ENCODE results near the gene MAP3K9.

DNA sequence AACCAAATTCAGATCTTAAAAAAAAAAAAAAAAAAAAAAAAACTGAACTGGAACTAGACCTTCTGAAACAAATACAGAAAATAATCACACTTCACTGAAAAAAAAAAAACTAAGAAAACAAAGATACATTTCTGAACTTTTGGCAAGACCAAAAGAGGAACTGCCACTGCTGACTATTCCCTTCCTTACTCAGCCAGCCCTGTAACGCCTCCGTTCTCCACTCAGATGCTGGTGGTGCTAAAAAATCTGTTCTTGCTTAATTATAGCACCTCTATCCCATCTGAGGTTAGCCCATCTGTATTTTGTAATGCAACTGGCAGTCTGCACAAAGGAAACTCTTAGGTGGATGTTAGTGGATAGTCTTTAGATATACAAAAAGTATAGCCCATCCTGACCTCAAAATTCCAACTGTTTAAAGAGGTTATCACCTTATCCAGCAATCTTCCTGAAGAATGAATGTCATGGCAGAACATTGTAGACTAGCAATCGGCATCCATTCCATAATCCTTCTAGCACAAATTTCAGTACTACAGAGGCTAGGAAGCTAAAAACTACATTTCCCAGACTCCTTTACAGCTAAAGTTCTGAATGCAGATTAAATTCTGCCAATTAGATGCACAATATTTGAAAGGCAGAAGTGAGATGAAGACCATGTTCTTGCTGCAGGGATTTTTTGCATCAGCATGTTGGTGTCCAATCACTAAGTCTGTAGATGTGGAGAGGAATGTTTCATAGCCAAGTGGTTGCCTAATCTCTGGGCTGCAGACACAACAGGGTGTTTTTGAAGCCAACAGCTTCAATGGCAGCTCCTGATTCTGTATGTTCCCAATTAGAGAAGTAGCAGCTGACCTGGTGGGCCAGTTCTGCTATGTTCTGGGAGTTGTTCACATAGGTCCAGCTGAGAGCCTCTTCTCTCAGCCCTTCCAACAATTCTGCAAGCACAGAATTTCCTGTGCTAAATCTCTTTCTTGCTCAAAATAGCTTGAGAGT is 5.7 kb downstream of the MAP3K9 start:
- TF ChIP-seq, protein P1, sequence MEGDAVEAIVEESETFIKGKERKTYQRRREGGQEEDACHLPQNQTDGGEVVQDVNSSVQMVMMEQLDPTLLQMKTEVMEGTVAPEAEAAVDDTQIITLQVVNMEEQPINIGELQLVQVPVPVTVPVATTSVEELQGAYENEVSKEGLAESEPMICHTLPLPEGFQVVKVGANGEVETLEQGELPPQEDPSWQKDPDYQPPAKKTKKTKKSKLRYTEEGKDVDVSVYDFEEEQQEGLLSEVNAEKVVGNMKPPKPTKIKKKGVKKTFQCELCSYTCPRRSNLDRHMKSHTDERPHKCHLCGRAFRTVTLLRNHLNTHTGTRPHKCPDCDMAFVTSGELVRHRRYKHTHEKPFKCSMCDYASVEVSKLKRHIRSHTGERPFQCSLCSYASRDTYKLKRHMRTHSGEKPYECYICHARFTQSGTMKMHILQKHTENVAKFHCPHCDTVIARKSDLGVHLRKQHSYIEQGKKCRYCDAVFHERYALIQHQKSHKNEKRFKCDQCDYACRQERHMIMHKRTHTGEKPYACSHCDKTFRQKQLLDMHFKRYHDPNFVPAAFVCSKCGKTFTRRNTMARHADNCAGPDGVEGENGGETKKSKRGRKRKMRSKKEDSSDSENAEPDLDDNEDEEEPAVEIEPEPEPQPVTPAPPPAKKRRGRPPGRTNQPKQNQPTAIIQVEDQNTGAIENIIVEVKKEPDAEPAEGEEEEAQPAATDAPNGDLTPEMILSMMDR (IDR thresholded peaks at IDR 0.05; ENCODE audit: extremely low read depth in 1 of 2, insufficient read depth in 1 of 2, low read depth in 1 of 2, low read length in 2 of 2), result no peak
- TF ChIP-seq POLR2A (IDR thresholded peaks at IDR 0.05; ENCODE audit: low read depth, low read length) (no peak), EZH2 (IDR thresholded peaks at IDR 0.05; ENCODE audit: borderline replicate concordance, low read depth, low read length, severe bottlenecking) (no peak), GATA2 (IDR thresholded peaks at IDR 0.05; ENCODE audit: insufficient read depth, insufficient read length, low read depth, low read length) (no peak)
- TF ChIP-seq, protein P2, sequence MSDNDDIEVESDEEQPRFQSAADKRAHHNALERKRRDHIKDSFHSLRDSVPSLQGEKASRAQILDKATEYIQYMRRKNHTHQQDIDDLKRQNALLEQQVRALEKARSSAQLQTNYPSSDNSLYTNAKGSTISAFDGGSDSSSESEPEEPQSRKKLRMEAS (IDR thresholded peaks at IDR 0.05; ENCODE audit: insufficient read depth, insufficient read length), result no peak
